Colonic mucosa (tissue), 4 donors: ENCODE results near the gene ZNF91. TPM values are rescaled to one million over a fixed set of nuclear protein-coding genes. Genes with fewer than 3 reads are reported as not detected.

Source experiments
- DNase-seq: peaks from one replicate; pipeline ENCODE4 v3.0.0-alpha.2; 2020
- H3K27ac ChIP-seq: fragments of 200-600 bp; one replicate; pipeline ENCODE4 v1.8.0; 2021
- H3K27me3 ChIP-seq: fragments of 200-600 bp; one replicate; pipeline ENCODE4 v1.8.0; 2021
- H3K36me3 ChIP-seq: fragments of 200-600 bp; one replicate; pipeline ENCODE4 v1.8.0; 2021
- H3K4me1 ChIP-seq: fragments of 200-600 bp; one replicate; pipeline ENCODE4 v1.8.0; 2021; ENCODE audit warnings: mild to moderate bottlenecking
- H3K4me3 ChIP-seq: fragments of 200-600 bp; one replicate; pipeline ENCODE4 v1.8.0; 2021
- H3K9ac ChIP-seq, 2 donors: one replicate each; pipeline ENCODE4 v1.7.0; 2013; ENCODE audit warnings: control low read depth in 2 of 2, low read depth in 2 of 2, low read length in 2 of 2
- H3K9me3 ChIP-seq: fragments of 200-600 bp; one replicate; pipeline ENCODE4 v1.8.0; 2021
- intact Hi-C: fragments of 100-400 bp; cut with DNase I; formaldehyde crosslinking; loops from one replicate; pipeline ENCODE4 v1.14.1; 2022
- total RNA-seq, 2 donors: library from RNA; stranded (reverse); fragmentation: NEBNext Ultra II Directional in 1 of 2; extraction: Animal tissue kit (Norgen Biotek cat#: 25700) in 1 of 2; gene quantifications; one replicate each; pipeline ENCODE4 v1.2.1, GENCODE V29; 2021
- TF ChIP-seq, protein P1 (sequence below): fragments of 200-600 bp; IDR thresholded peaks from one replicate; pipeline ENCODE4 v1.8.0; 2022; ENCODE audit warnings: antibody characterized with exemption, mild to moderate bottlenecking
- donor health status: healthy.
- donor health status: DM: no; HTN: no; CAD: no.
- donor health status: DM: no; HTN: no; CAD: no.

Gene ZNF91
- total RNA-seq, 2 donors from 2014 or later, result 70.8 to 80.5 TPM

GRCh38 chr19:23410155-23410554 is 14.9 kb upstream of the ZNF91 start:
- Histone ChIP-seq H3K9ac (no peak overlapping the region), H3K27me3 (no peaks in the 10 kb centered on the region), H3K36me3 (no peaks in the 10 kb centered on the region), H3K4me1 (no peaks in the 10 kb centered on the region), H3K27ac (peak overlapping the region; percentile 65), H3K9me3 (no peaks in the 10 kb centered on the region), H3K4me3 (no peak overlapping the region)
- intact Hi-C loops, result no loop called here
- DNase-seq, result peak; percentile 51
- TF ChIP-seq, protein P1, sequence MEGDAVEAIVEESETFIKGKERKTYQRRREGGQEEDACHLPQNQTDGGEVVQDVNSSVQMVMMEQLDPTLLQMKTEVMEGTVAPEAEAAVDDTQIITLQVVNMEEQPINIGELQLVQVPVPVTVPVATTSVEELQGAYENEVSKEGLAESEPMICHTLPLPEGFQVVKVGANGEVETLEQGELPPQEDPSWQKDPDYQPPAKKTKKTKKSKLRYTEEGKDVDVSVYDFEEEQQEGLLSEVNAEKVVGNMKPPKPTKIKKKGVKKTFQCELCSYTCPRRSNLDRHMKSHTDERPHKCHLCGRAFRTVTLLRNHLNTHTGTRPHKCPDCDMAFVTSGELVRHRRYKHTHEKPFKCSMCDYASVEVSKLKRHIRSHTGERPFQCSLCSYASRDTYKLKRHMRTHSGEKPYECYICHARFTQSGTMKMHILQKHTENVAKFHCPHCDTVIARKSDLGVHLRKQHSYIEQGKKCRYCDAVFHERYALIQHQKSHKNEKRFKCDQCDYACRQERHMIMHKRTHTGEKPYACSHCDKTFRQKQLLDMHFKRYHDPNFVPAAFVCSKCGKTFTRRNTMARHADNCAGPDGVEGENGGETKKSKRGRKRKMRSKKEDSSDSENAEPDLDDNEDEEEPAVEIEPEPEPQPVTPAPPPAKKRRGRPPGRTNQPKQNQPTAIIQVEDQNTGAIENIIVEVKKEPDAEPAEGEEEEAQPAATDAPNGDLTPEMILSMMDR, result no peak

GRCh38 chr19:23409392-23410048 is 14.2 kb upstream of the ZNF91 start:
- Histone ChIP-seq H3K4me1 (no peaks in the 10 kb centered on the region), H3K9me3 (no peaks in the 10 kb centered on the region), H3K9ac (peak overlapping the region in 1 of 2 donors; percentile 26), H3K27ac (peak overlapping the region; percentile 65), H3K36me3 (no peaks in the 10 kb centered on the region), H3K27me3 (no peaks in the 10 kb centered on the region), H3K4me3 (no peak overlapping the region)
- TF ChIP-seq, protein P1, result no peak
- intact Hi-C loops, result no loop called here
- no peak for DNase-seq

DNA sequence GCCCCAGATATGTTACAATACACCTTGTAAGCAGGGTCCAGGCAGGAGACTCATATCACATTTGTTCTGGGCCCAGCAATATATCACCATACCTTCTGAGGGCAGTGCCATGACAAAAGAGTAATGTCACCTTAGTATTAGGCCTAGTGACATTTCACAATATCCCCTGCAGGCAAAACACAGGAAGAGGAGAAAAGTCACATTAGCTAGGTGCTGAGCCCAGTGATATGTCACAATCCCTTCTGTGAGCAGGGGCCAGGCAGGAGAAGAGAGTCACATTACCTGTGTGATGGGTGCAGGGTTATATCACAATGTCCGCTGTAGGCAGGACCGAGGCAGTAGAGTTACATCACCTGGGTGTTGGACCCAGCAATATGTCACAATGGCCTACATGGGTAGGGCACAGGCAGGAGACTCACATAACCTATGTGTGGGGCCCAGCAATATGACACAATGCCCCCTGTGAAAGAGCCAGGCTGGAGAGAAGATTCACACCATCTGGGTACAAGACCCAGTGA is 12.4 kb upstream of the ZNF91 start:
- H3K4me3 ChIP-seq, result no peak overlapping the region
- H3K4me1 ChIP-seq, result no peaks in the 10 kb centered on the region
- no peaks in the 10 kb centered on the region for H3K36me3 ChIP-seq
- no peaks in the 10 kb centered on the region for H3K27me3 ChIP-seq
- intact Hi-C loops, result no loop called here
- no peaks in the 10 kb centered on the region for H3K9me3 ChIP-seq
- TF ChIP-seq, protein P1, result no peak
- no peak overlapping the region for H3K9ac ChIP-seq
- no peak for DNase-seq
- no peak overlapping the region for H3K27ac ChIP-seq

DNA sequence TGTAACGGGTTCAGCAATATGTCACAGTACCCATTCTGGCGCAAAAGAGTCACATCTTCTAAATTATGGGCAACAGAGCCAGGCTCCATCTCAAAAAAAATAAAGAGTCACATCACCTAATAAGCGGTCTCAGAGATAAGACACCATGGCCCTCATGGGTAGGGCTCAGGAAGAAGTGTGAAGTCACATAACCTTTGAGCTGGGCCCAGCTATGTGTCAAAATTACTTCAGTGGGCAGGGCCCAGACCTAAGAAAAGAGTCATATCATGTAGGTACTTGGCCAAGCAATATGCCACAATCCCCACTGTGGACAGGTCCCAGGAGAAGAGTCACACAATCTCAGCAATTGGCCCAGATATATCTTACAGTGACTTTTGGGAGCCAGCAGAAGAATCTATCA is 11.4 kb upstream of the ZNF91 start:
- no peak for DNase-seq
- Histone ChIP-seq H3K27ac (peak overlapping the region; percentile 9), H3K4me3 (no peak overlapping the region), H3K9me3 (no peaks in the 10 kb centered on the region), H3K4me1 (peaks cover 9% of the 10 kb centered on the region), H3K36me3 (no peaks in the 10 kb centered on the region), H3K9ac (no peak overlapping the region), H3K27me3 (no peaks in the 10 kb centered on the region)
- TF ChIP-seq, protein P1, result no peak
- intact Hi-C loops, result no loop called here

GRCh38 chr19:23406091-23406490 is 10.8 kb upstream of the ZNF91 start:
- TF ChIP-seq, protein P1, result no peak
- H3K4me1 ChIP-seq, result peaks cover 10% of the 10 kb centered on the region
- no peak overlapping the region for H3K9ac ChIP-seq
- no peak overlapping the region for H3K4me3 ChIP-seq
- H3K36me3 ChIP-seq, result no peaks in the 10 kb centered on the region
- intact Hi-C loops, result no loop called here
- DNase-seq, result no peak
- H3K9me3 ChIP-seq, result no peaks in the 10 kb centered on the region
- H3K27me3 ChIP-seq, result no peaks in the 10 kb centered on the region
- H3K27ac ChIP-seq, result peak overlapping the region; percentile 9
